ENCODE results near the gene TARBP2. TPM values are rescaled to one million over a fixed set of nuclear protein-coding genes. Genes with fewer than 3 reads are reported as not detected.
"Not testable (repeated sequence)": the region's sequence is repeated elsewhere in the genome, so short reads cannot be mapped to it uniquely, and the experiment has no call there.

TARBP2 gene
- total RNA-seq, 1 experiment from 2014 or later, result 80.5 TPM

- Histone ChIP-seq H3K4me3 (ENCODE audit: insufficient read depth, low read depth, low read length) (no peak overlapping the region), H3K36me3 (replicated peaks; ENCODE audit: control insufficient read depth, insufficient read depth, low read length) (peaks cover 5% of the 10 kb centered on the region), H3K27me3 (ENCODE audit: control insufficient read depth, insufficient read depth, low read length) (no peaks in the 10 kb centered on the region)
- no peak for DNase-seq
Observed at GRCh38 chr12:53533471-53533870, 32.4 kb downstream of the TARBP2 start.

GRCh38 chr12:53536962-53537361 is 35.9 kb downstream of the TARBP2 start:
- DNase-seq, result no peak
- peaks cover 7% of the 10 kb centered on the region for H3K36me3 ChIP-seq (replicated peaks; ENCODE audit: control insufficient read depth, insufficient read depth, low read length)
- no peak overlapping the region for H3K4me3 ChIP-seq (ENCODE audit: insufficient read depth, low read depth, low read length)
- no peaks in the 10 kb centered on the region for H3K27me3 ChIP-seq (ENCODE audit: control insufficient read depth, insufficient read depth, low read length)

GRCh38 chr12:53538209-53538689 is 37.2 kb downstream of the TARBP2 start:
- DNase-seq, result no peak
- Histone ChIP-seq H3K36me3 (replicated peaks; ENCODE audit: control insufficient read depth, insufficient read depth, low read length) (peaks cover 3% of the 10 kb centered on the region), H3K27me3 (ENCODE audit: control insufficient read depth, insufficient read depth, low read length) (no peaks in the 10 kb centered on the region), H3K4me3 (ENCODE audit: insufficient read depth, low read depth, low read length) (no peak overlapping the region)

GRCh38 chr12:53539526-53539925 is 38.4 kb downstream of the TARBP2 start:
- Histone ChIP-seq H3K27me3 (ENCODE audit: control insufficient read depth, insufficient read depth, low read length) (no peaks in the 10 kb centered on the region), H3K4me3 (ENCODE audit: insufficient read depth, low read depth, low read length) (no peak overlapping the region), H3K36me3 (replicated peaks; ENCODE audit: control insufficient read depth, insufficient read depth, low read length) (peaks cover 1% of the 10 kb centered on the region)
- DNase-seq, result no peak

GRCh38 chr12:53543539-53543938 is 42.5 kb downstream of the TARBP2 start:
- no peak overlapping the region for H3K4me3 ChIP-seq (ENCODE audit: insufficient read depth, low read depth, low read length)
- peaks cover 1% of the 10 kb centered on the region for H3K36me3 ChIP-seq (replicated peaks; ENCODE audit: control insufficient read depth, insufficient read depth, low read length)
- no peaks in the 10 kb centered on the region for H3K27me3 ChIP-seq (ENCODE audit: control insufficient read depth, insufficient read depth, low read length)
- DNase-seq, result peak; percentile 75

GRCh38 chr12:53548354-53548753 is 47.3 kb downstream of the TARBP2 start:
- not testable (repeated sequence) for H3K36me3 ChIP-seq (replicated peaks; ENCODE audit: control insufficient read depth, insufficient read depth, low read length); H3K27me3 ChIP-seq (ENCODE audit: control insufficient read depth, insufficient read depth, low read length); H3K4me3 ChIP-seq (ENCODE audit: insufficient read depth, low read depth, low read length); DNase-seq

- DNase-seq; H3K4me3 ChIP-seq (ENCODE audit: insufficient read depth, low read depth, low read length); H3K36me3 ChIP-seq (replicated peaks; ENCODE audit: control insufficient read depth, insufficient read depth, low read length); H3K27me3 ChIP-seq (ENCODE audit: control insufficient read depth, insufficient read depth, low read length): not testable (repeated sequence)
Observed at GRCh38 chr12:53550131-53550530, 49.0 kb downstream of the TARBP2 start.

- no peak for DNase-seq
- peaks cover 1% of the 10 kb centered on the region; the same call in 1 of the 2 replicates for H3K36me3 ChIP-seq (replicated peaks; ENCODE audit: control insufficient read depth, insufficient read depth, low read length)
- no peaks in the 10 kb centered on the region for H3K27me3 ChIP-seq (ENCODE audit: control insufficient read depth, insufficient read depth, low read length)
- no peak overlapping the region for H3K4me3 ChIP-seq (ENCODE audit: insufficient read depth, low read depth, low read length)
Observed at GRCh38 chr12:53550595-53550994, 49.5 kb downstream of the TARBP2 start.

- no peak overlapping the region for H3K4me3 ChIP-seq (ENCODE audit: insufficient read depth, low read depth, low read length)
- peaks cover 1% of the 10 kb centered on the region; the same call in 1 of the 2 replicates for H3K36me3 ChIP-seq (replicated peaks; ENCODE audit: control insufficient read depth, insufficient read depth, low read length)
- no peak for DNase-seq
- H3K27me3 ChIP-seq (ENCODE audit: control insufficient read depth, insufficient read depth, low read length), result no peaks in the 10 kb centered on the region
Observed at GRCh38 chr12:53551889-53552291, 50.8 kb downstream of the TARBP2 start.

GRCh38 chr12:53552361-53553327 is 51.6 kb downstream of the TARBP2 start:
- Histone ChIP-seq H3K27me3 (ENCODE audit: control insufficient read depth, insufficient read depth, low read length) (no peaks in the 10 kb centered on the region), H3K36me3 (replicated peaks; ENCODE audit: control insufficient read depth, insufficient read depth, low read length) (peaks cover 1% of the 10 kb centered on the region; the same call in 1 of the 2 replicates), H3K4me3 (ENCODE audit: insufficient read depth, low read depth, low read length) (no peak overlapping the region)
- no peak for DNase-seq

Other genes with a start within 250 kb of the TARBP2 start
- 43.6 and 46.2 TPM in 2 replicates for gene ESPL1, start 233.0 kb upstream of the TARBP2 start, total RNA-seq (2014; rRNA removed; shearing (Covaris generic))
- 242 and 304 TPM in 2 replicates for gene PFDN5, start 205.7 kb upstream of the TARBP2 start, total RNA-seq (2014; rRNA removed; shearing (Covaris generic))
- gene MYG1, start 201.6 kb upstream of the TARBP2 start, total RNA-seq (2014; rRNA removed; shearing (Covaris generic)), result 74.2 and 98.0 TPM in 2 replicates
- 131 and 137 TPM in 2 replicates for gene AAAS, start 179.7 kb upstream of the TARBP2 start, total RNA-seq (2014; rRNA removed; shearing (Covaris generic))
- gene SP7, start 164.9 kb upstream of the TARBP2 start, total RNA-seq (2014; rRNA removed; shearing (Covaris generic)), result 0.14 and 0.44 TPM in 2 replicates
- 46.7 and 51.8 TPM in 2 replicates for gene SP1, start 121.1 kb upstream of the TARBP2 start, total RNA-seq (2014; rRNA removed; shearing (Covaris generic))
- gene AMHR2, start 77.4 kb upstream of the TARBP2 start, total RNA-seq (2014; rRNA removed; shearing (Covaris generic)), result 0.52 and 1.6 TPM in 2 replicates
- gene PRR13, start 59.5 kb upstream of the TARBP2 start, total RNA-seq (2014; rRNA removed; shearing (Covaris generic)), result 87.1 and 130 TPM in 2 replicates
- 196 and 207 TPM in 2 replicates for gene PCBP2, start 49.2 kb upstream of the TARBP2 start, total RNA-seq (2014; rRNA removed; shearing (Covaris generic))
- 8.0 and 8.7 TPM in 2 replicates for gene MAP3K12, start 1.8 kb upstream of the TARBP2 start, total RNA-seq (2014; rRNA removed; shearing (Covaris generic))
- not detected in 2 replicates for gene NPFF, start 6.2 kb downstream of the TARBP2 start, total RNA-seq (2014; rRNA removed; shearing (Covaris generic))
- 7.1 and 9.8 TPM in 2 replicates for gene ATF7, start 125.1 kb downstream of the TARBP2 start, total RNA-seq (2014; rRNA removed; shearing (Covaris generic))
- gene ATP5MC2, start 174.8 kb downstream of the TARBP2 start, total RNA-seq (2014; rRNA removed; shearing (Covaris generic)), result 382 and 460 TPM in 2 replicates
- 17.3 and 18.7 TPM in 2 replicates for gene CALCOCO1, start 226.2 kb downstream of the TARBP2 start, total RNA-seq (2014; rRNA removed; shearing (Covaris generic))

Measured in H7 (cell line).